ENCODE data around the gene TNF. TPM values are rescaled to one million over a fixed set of nuclear protein-coding genes. Genes with fewer than 3 reads are reported as not detected.

TNF gene
- total RNA-seq, 1 experiment from 2014 or later: 0.31 TPM

DNA sequence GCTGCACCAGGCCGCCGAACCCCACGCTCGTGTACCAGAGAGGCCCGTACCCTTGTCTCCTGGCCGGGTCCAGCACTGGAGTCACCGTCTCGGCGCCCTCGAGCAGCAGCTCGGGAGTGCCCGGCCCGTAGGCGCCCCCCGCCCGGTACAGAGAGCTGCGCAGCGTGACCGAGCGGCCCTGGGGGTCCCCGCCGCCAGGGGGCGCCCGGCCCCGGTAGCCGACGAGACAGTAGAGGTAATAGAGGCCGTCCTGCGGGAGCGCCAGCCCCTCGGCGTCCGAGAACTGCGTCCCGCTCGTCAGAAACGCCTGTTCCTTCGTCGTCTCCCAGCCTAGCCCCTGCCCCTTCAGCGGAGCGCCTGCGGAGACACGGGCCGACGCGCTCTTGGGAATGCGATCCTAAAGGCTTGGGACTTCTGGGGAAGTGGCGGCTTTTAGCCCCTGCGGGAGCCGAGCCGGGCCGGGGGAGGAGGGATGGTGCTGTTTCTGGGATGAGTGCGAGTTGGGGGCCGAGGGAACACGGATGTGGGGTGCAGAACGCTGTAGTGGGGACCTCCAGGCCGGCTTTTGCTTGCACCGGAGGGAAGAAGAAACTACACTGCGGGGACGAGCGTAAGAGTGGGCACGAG is 5.6 kb downstream of the TNF start (continued):
- TF ChIP-seq, protein P1, sequence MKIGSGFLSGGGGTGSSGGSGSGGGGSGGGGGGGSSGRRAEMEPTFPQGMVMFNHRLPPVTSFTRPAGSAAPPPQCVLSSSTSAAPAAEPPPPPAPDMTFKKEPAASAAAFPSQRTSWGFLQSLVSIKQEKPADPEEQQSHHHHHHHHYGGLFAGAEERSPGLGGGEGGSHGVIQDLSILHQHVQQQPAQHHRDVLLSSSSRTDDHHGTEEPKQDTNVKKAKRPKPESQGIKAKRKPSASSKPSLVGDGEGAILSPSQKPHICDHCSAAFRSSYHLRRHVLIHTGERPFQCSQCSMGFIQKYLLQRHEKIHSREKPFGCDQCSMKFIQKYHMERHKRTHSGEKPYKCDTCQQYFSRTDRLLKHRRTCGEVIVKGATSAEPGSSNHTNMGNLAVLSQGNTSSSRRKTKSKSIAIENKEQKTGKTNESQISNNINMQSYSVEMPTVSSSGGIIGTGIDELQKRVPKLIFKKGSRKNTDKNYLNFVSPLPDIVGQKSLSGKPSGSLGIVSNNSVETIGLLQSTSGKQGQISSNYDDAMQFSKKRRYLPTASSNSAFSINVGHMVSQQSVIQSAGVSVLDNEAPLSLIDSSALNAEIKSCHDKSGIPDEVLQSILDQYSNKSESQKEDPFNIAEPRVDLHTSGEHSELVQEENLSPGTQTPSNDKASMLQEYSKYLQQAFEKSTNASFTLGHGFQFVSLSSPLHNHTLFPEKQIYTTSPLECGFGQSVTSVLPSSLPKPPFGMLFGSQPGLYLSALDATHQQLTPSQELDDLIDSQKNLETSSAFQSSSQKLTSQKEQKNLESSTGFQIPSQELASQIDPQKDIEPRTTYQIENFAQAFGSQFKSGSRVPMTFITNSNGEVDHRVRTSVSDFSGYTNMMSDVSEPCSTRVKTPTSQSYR (CRISPR knock-in tag; IDR thresholded peaks at IDR 0.05): 0 out of 2 replicates have a peak, but pooled peaks have one; percentile 46
- TF ChIP-seq GABPB1 (CRISPR knock-in tag; IDR thresholded peaks at IDR 0.05) (no peak; the same call in 1 of the 2 replicates), ATF1 (CRISPR knock-in tag; IDR thresholded peaks at IDR 0.05) (no peak), ZNF671 (CRISPR knock-in tag; IDR thresholded peaks at IDR 0.05) (no peak), GRHL2 (CRISPR knock-in tag; IDR thresholded peaks at IDR 0.05; ENCODE audit: insufficient replicate concordance, severe bottlenecking) (no peak), ETV6 (CRISPR knock-in tag; IDR thresholded peaks at IDR 0.05) (peak; percentile 65; the same call in 1 of the 2 replicates), KAT7 (CRISPR knock-in tag; IDR thresholded peaks at IDR 0.05; ENCODE audit: borderline replicate concordance) (peak; percentile 70; the same call in 1 of the 2 replicates), JAZF1 (CRISPR knock-in tag; IDR thresholded peaks at IDR 0.05) (no peak), RELA (CRISPR knock-in tag; IDR thresholded peaks at IDR 0.05; ENCODE audit: borderline replicate concordance) (no peak), TEAD1 (CRISPR knock-in tag; IDR thresholded peaks at IDR 0.05) (no peak)
- TF ChIP-seq, protein P2, sequence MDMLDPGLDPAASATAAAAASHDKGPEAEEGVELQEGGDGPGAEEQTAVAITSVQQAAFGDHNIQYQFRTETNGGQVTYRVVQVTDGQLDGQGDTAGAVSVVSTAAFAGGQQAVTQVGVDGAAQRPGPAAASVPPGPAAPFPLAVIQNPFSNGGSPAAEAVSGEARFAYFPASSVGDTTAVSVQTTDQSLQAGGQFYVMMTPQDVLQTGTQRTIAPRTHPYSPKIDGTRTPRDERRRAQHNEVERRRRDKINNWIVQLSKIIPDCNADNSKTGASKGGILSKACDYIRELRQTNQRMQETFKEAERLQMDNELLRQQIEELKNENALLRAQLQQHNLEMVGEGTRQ (CRISPR knock-in tag; IDR thresholded peaks at IDR 0.05): no peak
- TF ChIP-seq, protein P3, sequence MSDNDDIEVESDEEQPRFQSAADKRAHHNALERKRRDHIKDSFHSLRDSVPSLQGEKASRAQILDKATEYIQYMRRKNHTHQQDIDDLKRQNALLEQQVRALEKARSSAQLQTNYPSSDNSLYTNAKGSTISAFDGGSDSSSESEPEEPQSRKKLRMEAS (CRISPR knock-in tag; IDR thresholded peaks at IDR 0.05): peak; percentile 75
- TF ChIP-seq, protein P4, sequence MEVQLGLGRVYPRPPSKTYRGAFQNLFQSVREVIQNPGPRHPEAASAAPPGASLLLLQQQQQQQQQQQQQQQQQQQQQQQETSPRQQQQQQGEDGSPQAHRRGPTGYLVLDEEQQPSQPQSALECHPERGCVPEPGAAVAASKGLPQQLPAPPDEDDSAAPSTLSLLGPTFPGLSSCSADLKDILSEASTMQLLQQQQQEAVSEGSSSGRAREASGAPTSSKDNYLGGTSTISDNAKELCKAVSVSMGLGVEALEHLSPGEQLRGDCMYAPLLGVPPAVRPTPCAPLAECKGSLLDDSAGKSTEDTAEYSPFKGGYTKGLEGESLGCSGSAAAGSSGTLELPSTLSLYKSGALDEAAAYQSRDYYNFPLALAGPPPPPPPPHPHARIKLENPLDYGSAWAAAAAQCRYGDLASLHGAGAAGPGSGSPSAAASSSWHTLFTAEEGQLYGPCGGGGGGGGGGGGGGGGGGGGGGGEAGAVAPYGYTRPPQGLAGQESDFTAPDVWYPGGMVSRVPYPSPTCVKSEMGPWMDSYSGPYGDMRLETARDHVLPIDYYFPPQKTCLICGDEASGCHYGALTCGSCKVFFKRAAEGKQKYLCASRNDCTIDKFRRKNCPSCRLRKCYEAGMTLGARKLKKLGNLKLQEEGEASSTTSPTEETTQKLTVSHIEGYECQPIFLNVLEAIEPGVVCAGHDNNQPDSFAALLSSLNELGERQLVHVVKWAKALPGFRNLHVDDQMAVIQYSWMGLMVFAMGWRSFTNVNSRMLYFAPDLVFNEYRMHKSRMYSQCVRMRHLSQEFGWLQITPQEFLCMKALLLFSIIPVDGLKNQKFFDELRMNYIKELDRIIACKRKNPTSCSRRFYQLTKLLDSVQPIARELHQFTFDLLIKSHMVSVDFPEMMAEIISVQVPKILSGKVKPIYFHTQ (CRISPR knock-in tag; IDR thresholded peaks at IDR 0.05): no peak
- TF ChIP-seq, protein P5, sequence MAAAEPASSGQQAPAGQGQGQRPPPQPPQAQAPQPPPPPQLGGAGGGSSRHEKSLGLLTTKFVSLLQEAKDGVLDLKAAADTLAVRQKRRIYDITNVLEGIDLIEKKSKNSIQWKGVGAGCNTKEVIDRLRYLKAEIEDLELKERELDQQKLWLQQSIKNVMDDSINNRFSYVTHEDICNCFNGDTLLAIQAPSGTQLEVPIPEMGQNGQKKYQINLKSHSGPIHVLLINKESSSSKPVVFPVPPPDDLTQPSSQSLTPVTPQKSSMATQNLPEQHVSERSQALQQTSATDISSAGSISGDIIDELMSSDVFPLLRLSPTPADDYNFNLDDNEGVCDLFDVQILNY (CRISPR knock-in tag; IDR thresholded peaks at IDR 0.05): peak; percentile 37; the same call in 1 of the 2 replicates
- TF ChIP-seq, protein P6, sequence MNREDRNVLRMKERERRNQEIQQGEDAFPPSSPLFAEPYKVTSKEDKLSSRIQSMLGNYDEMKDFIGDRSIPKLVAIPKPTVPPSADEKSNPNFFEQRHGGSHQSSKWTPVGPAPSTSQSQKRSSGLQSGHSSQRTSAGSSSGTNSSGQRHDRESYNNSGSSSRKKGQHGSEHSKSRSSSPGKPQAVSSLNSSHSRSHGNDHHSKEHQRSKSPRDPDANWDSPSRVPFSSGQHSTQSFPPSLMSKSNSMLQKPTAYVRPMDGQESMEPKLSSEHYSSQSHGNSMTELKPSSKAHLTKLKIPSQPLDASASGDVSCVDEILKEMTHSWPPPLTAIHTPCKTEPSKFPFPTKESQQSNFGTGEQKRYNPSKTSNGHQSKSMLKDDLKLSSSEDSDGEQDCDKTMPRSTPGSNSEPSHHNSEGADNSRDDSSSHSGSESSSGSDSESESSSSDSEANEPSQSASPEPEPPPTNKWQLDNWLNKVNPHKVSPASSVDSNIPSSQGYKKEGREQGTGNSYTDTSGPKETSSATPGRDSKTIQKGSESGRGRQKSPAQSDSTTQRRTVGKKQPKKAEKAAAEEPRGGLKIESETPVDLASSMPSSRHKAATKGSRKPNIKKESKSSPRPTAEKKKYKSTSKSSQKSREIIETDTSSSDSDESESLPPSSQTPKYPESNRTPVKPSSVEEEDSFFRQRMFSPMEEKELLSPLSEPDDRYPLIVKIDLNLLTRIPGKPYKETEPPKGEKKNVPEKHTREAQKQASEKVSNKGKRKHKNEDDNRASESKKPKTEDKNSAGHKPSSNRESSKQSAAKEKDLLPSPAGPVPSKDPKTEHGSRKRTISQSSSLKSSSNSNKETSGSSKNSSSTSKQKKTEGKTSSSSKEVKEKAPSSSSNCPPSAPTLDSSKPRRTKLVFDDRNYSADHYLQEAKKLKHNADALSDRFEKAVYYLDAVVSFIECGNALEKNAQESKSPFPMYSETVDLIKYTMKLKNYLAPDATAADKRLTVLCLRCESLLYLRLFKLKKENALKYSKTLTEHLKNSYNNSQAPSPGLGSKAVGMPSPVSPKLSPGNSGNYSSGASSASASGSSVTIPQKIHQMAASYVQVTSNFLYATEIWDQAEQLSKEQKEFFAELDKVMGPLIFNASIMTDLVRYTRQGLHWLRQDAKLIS (CRISPR knock-in tag; IDR thresholded peaks at IDR 0.05; ENCODE audit: borderline replicate concordance): no peak
- TF ChIP-seq, protein P7, sequence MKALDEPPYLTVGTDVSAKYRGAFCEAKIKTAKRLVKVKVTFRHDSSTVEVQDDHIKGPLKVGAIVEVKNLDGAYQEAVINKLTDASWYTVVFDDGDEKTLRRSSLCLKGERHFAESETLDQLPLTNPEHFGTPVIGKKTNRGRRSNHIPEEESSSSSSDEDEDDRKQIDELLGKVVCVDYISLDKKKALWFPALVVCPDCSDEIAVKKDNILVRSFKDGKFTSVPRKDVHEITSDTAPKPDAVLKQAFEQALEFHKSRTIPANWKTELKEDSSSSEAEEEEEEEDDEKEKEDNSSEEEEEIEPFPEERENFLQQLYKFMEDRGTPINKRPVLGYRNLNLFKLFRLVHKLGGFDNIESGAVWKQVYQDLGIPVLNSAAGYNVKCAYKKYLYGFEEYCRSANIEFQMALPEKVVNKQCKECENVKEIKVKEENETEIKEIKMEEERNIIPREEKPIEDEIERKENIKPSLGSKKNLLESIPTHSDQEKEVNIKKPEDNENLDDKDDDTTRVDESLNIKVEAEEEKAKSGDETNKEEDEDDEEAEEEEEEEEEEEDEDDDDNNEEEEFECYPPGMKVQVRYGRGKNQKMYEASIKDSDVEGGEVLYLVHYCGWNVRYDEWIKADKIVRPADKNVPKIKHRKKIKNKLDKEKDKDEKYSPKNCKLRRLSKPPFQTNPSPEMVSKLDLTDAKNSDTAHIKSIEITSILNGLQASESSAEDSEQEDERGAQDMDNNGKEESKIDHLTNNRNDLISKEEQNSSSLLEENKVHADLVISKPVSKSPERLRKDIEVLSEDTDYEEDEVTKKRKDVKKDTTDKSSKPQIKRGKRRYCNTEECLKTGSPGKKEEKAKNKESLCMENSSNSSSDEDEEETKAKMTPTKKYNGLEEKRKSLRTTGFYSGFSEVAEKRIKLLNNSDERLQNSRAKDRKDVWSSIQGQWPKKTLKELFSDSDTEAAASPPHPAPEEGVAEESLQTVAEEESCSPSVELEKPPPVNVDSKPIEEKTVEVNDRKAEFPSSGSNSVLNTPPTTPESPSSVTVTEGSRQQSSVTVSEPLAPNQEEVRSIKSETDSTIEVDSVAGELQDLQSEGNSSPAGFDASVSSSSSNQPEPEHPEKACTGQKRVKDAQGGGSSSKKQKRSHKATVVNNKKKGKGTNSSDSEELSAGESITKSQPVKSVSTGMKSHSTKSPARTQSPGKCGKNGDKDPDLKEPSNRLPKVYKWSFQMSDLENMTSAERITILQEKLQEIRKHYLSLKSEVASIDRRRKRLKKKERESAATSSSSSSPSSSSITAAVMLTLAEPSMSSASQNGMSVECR (CRISPR knock-in tag; IDR thresholded peaks at IDR 0.05; ENCODE audit: borderline replicate concordance): peak; percentile 41; the same call in 1 of the 2 replicates
- TF ChIP-seq, protein P8, sequence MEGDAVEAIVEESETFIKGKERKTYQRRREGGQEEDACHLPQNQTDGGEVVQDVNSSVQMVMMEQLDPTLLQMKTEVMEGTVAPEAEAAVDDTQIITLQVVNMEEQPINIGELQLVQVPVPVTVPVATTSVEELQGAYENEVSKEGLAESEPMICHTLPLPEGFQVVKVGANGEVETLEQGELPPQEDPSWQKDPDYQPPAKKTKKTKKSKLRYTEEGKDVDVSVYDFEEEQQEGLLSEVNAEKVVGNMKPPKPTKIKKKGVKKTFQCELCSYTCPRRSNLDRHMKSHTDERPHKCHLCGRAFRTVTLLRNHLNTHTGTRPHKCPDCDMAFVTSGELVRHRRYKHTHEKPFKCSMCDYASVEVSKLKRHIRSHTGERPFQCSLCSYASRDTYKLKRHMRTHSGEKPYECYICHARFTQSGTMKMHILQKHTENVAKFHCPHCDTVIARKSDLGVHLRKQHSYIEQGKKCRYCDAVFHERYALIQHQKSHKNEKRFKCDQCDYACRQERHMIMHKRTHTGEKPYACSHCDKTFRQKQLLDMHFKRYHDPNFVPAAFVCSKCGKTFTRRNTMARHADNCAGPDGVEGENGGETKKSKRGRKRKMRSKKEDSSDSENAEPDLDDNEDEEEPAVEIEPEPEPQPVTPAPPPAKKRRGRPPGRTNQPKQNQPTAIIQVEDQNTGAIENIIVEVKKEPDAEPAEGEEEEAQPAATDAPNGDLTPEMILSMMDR (IDR thresholded peaks at IDR 0.05): peak; percentile 95
